MV-4-11 (cell line): ENCODE data around the gene OGFOD2.

Source experiments
- DNase-seq: peaks from one replicate; lab custom pipeline; 2025; lab: John Stamatoyannopoulos, UW

Gene OGFOD2

GRCh38 chr12:122989225-122989839 lies 14.3 kb downstream of the OGFOD2 start:
- DNase-seq = no peak

- DNase-seq = no peak
Measured at GRCh38 chr12:122989874-122990419, 14.9 kb downstream of the OGFOD2 start.

GRCh38 chr12:122990561-122990960 lies 15.5 kb downstream of the OGFOD2 start:
- DNase-seq = no peak

- DNase-seq = no peak
Measured at GRCh38 chr12:122990961-122991622, 16.0 kb downstream of the OGFOD2 start.

GRCh38 chr12:122991623-122992275 lies 16.7 kb downstream of the OGFOD2 start:
- no peak for DNase-seq

GRCh38 chr12:122992386-122992785 lies 17.3 kb downstream of the OGFOD2 start:
- no peak for DNase-seq

GRCh38 chr12:122994140-122994675 lies 19.2 kb downstream of the OGFOD2 start:
- no peak for DNase-seq

- no peak for DNase-seq
Measured at GRCh38 chr12:122994781-122995502, 19.9 kb downstream of the OGFOD2 start.

GRCh38 chr12:122995503-122996187 lies 20.6 kb downstream of the OGFOD2 start:
- no peak for DNase-seq

GRCh38 chr12:122996188-122996601 lies 21.2 kb downstream of the OGFOD2 start:
- DNase-seq = no peak

GRCh38 chr12:122996621-122997342 lies 21.7 kb downstream of the OGFOD2 start:
- DNase-seq = no peak

- no peak for DNase-seq
Measured at GRCh38 chr12:122997343-122998250, 22.6 kb downstream of the OGFOD2 start.

- no peak for DNase-seq
Measured at GRCh38 chr12:122998316-122998715, 23.3 kb downstream of the OGFOD2 start.

- DNase-seq = no peak
Measured at GRCh38 chr12:122999196-122999946, 24.3 kb downstream of the OGFOD2 start.

GRCh38 chr12:122999986-123000420 lies 25.0 kb downstream of the OGFOD2 start:
- DNase-seq = peak; percentile 15

GRCh38 chr12:123000578-123000977 lies 25.5 kb downstream of the OGFOD2 start:
- no peak for DNase-seq

- DNase-seq = no peak
Measured at GRCh38 chr12:123001464-123001863, 26.4 kb downstream of the OGFOD2 start.

- DNase-seq = no peak
Measured at GRCh38 chr12:123003257-123003656, 28.2 kb downstream of the OGFOD2 start.

- DNase-seq = no peak
Measured at GRCh38 chr12:123004287-123004686, 29.2 kb downstream of the OGFOD2 start.
